ENCODE data around the gene KIR2DL4.
"Not testable (repeated sequence)": the region's sequence is repeated elsewhere in the genome, so short reads cannot be mapped to it uniquely, and the experiment has no call there.

The KIR2DL4 gene

DNA sequence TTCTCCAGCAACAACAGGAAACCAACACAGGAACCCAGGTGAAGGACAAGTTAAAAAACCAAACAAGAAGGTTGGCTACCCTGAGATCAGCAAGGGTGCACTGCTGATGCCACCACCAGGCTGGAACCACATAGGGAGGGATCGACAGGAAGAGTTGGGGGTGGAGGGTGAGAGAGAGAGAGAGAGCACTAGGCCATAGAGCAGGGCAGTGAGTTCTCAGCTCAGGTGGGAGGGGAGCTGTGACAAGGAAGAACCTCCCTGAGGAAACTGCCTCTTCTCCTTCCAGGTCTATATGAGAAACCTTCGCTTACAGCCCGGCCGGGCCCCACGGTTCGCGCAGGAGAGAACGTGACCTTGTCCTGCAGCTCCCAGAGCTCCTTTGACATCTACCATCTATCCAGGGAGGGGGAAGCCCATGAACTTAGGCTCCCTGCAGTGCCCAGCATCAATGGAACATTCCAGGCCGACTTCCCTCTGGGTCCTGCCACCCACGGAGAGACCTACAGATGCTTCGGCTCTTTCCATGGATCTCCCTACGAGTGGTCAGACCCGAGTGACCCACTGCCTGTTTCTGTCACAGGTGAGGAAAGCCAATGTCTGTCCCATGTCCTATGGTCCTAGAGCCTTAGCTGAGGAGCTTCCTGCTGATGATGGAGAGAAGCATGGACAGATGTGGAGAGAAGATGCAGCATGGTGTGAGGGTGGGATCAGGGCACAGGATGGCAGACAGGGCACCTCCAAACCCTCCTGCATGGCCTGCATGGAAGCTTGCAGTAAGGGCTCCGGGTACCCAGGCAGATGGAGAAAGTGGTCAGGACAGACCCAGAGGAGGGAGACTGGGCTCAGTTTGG is 2.5 kb downstream of the KIR2DL4 start:
- no peak for DNase-seq

DNA sequence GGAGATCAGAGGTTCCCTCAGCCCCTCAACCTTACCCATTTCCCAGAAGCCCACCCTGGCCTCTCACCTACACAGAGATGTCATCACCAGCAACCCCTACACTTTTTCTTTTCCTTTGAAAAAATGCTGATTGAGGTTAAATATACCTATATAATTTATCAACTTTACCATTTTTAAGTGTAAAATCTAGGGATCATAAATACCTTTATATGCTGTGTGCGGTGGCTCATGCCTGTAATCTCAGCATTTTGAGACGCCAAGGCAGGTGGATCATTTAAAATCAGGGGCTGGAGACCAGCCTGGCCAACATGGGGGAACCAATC is 3.1 kb downstream of the KIR2DL4 start:
- DNase-seq, result no peak

DNA sequence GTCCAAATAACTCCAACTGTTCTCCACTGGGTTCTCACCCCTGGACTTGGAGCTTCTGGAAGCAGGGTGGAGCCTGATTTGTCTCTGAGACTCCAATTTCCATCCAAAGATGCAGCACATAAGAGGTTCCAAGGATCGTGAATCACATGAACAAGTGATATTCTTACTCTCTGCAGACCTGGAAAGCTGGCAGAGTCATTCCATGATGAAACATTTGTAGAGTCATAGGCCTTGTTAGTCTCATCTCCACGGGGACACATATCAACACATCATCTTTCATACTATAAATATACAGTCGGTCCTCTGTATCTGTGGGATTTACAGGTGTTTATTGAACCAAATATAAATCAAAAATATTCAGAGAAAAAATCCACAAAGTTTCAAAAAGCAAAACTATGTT is 11.2 kb downstream of the KIR2DL4 start:
- not testable (repeated sequence) for DNase-seq

DNA sequence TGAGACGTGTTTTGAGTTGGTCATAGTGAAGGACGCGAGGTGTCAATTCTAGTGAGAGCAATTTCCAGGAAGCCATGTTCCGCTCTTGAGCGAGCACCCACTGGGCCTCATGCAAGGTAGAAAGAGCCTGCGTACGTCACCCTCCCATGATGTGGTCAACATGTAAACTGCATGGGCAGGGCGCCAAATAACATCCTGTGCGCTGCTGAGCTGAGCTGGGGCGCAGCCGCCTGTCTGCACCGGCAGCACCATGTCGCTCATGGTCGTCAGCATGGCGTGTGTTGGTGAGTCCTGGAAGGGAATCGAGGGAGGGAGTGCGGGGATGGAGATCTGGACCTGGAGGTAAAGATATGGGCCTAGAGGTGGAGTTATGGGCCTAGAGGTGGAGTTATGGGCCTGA is 12.8 kb downstream of the KIR2DL4 start, which contains the start of gene KIR3DL1:
KIR3DL1 (plus strand) TSS at position 218 of the 400 bp plus-strand sequence.
- DNase-seq, result not testable (repeated sequence)

DNA sequence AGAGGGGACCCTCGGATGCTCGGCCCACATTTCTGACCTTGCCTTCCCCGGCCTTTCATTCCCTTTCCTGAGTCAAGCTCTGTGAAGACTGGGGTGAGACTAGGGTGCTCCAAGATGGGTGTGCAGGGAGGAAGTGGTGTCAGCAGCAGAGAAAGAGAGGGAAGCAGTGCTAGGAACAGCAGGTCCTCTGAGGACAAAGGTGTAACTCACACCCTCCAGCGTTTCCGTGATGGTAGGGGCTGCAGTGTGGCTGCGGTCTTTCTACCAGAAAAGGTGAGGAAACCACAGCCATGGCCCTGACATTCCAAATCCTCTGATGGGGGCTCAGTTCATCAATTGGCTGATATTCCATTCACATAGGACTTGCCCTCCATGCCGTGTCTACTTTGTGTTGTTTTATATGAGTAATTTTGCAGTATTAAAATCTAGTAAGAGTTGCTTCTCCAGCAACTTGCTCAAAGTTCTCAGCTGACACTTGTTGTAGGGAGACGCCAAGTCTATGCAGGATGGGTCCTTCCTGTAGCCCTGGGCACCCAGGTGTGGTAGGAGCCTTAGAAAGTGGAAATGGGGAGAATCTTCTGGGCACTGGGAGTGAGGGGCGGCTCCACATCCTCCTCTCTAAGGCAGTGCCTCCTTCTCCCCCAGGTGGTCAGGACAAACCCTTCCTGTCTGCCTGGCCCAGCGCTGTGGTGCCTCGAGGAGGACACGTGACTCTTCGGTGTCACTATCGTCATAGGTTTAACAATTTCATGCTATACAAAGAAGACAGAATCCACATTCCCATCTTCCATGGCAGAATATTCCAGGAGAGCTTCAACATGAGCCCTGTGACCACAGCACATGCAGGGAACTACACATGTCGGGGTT is 14.5 kb downstream of the KIR2DL4 start:
- DNase-seq, result no peak

DNA sequence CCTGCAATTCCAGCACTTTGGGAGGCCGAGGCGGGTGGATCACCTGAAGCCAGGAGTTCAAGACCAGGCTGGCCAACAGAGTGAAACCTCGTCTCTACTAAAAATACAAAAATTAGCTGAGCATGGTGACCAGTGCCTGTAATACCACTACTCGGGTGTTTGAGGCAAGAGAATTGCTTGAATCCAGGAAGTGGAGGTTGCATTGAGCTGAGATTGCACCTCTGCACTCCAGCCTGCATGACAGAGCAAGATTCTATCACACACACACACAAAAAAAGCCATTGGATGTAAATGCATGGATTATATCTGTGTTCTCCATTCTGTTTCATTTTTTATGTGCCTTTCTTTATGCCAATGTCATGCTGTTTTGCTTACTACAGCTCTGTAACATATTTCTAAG is 21.0 kb downstream of the KIR2DL4 start:
- peak in 1 of 2 donors; percentile 30 for DNase-seq

- DNase-seq, result not testable (repeated sequence)
Observed at GRCh38 chr19:54825326-54825725, 21.9 kb downstream of the KIR2DL4 start.

- peak; percentile 26 to 47 for DNase-seq
Observed at GRCh38 chr19:54828064-54828463, 24.7 kb downstream of the KIR2DL4 start.

- DNase-seq, result not testable (repeated sequence)
Observed at GRCh38 chr19:54832496-54832895, 29.1 kb downstream of the KIR2DL4 start, which contains the start of gene KIR2DS4. Gene KIR2DS4, plus strand, starts transcription at chr19:54832676.

- not testable (repeated sequence) for DNase-seq
Observed at GRCh38 chr19:54835126-54835525, 31.7 kb downstream of the KIR2DL4 start.

DNA sequence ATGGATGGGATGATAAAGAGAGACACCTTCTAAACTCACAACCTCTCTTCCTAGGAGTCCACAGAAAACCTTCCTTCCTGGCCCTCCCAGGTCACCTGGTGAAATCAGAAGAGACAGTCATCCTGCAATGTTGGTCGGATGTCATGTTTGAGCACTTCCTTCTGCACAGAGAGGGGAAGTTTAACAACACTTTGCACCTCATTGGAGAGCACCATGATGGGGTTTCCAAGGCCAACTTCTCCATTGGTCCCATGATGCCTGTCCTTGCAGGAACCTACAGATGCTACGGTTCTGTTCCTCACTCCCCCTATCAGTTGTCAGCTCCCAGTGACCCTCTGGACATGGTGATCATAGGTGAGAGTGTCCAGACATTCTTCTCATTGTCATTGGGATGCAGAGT is 34.1 kb downstream of the KIR2DL4 start:
- DNase-seq, result peak; percentile 71 to 82

DNA sequence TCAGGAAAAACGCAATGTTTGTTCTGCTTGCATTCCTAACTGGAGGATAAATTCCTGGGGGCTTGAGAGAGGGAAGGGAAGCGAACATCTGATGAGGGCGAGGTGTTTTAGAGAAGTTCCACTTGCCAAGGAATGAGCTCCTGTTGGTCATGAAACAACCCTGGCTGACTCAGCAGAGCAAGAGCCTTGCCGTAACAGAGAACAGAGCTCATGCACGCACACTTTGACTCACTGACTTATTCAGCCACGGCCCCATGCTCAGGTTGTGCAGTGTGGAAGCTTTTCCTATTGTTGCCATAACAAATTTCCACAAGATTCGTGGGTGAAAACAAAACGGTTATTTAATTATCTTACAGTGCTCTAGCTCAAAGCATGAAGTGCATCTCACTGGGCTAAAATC is 39.8 kb downstream of the KIR2DL4 start:
- not testable (repeated sequence) for DNase-seq

DNA sequence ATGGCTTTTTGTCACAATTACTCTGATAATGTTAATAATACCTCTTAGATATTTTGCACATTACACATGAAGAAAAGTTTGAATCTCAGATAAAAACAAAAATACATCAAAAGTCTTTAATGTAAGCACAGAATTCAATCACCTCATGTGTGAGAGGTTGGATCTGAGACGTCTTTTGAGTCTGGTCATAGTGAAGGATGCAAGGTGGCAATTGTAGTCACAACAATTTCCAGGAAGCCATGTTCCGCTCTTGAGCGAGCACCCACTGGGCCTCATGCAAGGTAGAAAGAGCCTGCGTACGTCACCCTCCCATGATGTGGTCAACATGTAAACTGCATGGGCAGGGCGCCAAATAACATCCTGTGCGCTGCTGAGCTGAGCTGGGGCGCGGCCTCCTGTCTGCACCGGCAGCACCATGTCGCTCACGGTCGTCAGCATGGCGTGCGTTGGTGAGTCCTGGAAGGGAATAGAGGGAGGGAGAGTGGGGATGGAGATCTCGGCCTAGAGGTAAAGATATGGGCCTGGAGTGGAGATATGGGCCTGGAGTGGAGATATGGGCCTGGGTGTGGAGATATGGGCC is 46.7 kb downstream of the KIR2DL4 start, which contains the start of gene KIR3DL2:
KIR3DL2 (plus strand) TSS at position 383 of the 580 bp plus-strand sequence; CDS start at position 416, 33 bp downstream.
- DNase-seq, result not testable (repeated sequence)

DNA sequence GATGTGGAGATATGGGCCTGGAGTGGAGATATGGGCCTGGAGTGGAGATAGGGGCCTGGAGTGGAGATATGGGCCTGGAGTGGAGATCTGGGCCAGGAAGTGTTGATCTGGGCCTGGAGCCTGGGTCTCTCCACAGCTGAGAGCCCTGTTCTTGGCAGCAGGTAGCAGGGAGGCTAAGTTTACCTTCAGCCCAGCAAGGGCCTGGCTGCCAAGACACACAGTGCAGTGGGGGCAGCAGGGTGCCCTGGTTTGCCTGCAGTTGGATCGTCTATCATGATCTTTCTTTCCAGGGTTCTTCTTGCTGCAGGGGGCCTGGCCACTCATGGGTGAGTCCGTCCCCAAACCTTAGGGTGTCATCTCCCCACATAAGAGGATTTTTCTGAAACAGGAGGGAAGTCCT is 47.5 kb downstream of the KIR2DL4 start:
- no peak for DNase-seq

DNA sequence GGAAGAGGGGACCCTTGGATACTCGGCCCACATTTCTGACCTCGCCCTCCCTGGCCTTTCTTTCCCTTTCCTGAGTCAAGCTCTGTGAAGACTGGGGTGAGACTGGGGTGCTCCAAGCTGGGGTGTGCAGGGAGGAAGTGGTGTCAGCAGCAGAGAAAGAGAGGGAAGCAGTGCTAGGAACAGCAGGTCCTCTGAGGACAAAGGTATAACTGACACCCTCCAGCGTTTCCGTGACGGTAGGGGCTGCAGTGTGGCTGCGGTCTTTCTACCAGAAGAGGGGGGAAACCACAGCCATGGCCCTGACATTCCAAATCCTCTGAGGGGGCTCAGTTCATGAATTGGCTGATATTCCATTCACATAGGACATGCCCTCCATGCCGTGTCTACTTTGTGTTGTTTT is 47.9 kb downstream of the KIR2DL4 start:
- no peak for DNase-seq

DNA sequence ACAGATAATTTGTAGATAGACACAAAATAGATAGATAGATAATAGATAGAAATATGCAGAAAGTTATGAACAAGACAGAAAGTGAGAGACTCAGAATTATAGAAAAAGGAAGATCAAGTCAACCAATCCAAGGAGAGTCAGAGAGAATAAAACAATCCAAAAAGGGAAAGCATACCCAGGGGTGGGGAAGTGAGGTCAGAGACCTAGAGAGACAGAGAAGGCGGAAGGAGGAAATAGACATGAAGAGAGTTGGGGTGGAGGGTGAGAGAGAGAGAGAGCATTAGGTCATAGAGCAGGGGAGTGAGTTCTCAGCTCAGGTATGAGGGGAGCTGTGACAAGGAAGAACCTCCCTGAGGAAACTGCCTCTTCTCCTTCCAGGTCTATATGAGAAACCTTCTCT is 51.8 kb downstream of the KIR2DL4 start:
- peak; percentile 18 to 27 for DNase-seq

DNA sequence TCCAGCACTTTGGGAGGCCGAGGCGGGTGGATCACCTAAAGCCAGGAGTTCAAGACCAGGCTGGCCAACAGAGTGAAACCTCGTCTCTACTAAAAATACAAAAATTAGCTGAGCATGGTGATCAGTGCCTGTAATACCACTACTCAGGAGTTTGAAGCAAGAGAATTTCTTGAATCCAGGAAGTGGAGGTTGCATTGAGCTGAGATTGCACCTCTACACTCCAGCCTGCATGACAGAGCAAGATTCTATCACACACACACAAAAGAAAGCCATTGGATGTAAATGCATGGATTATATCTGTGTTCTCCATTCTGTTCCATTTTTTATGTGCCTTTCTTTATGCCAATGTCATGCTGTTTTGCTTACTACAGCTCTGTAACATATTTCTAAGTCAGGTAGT is 55.1 kb downstream of the KIR2DL4 start:
- DNase-seq, result not testable (repeated sequence)

DNA sequence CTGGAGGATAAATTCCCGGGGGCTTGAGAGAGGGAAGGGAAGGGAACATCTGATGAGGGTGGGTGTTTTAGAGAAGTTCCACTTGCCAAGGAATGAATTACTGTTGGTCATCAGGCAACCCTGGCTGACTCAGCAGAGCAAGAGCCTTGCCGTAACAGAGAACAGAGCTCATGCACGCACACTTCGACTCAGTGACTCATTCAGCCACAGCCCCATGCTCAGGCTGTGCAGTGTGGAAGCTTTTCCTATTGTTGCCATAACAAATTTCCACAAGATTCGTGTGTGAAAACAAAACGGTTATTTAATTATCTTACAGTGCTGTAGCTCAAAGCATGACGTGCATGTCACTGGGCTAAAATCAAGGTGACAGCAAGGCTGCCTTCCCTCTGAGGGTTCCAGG is 56.0 kb downstream of the KIR2DL4 start:
- peak; percentile 55 to 58 for DNase-seq

GRCh38 chr19:54863459-54863858 is 60.0 kb downstream of the KIR2DL4 start:
- not testable (repeated sequence) for DNase-seq

All from inflammatory macrophage treated with lipopolysaccharide for 1 hour (primary cell).